Eye (tissue), 1 donor: ENCODE measurements around the gene PRAMEF8.
"Not testable (repeated sequence)": the region's sequence is repeated elsewhere in the genome, so short reads cannot be mapped to it uniquely, and the experiment has no call there.

ENCODE experiments used
- DNase-seq: peaks from one replicate; pipeline ENCODE4 v3.0.0-alpha.2; 2015

PRAMEF8 gene

DNA sequence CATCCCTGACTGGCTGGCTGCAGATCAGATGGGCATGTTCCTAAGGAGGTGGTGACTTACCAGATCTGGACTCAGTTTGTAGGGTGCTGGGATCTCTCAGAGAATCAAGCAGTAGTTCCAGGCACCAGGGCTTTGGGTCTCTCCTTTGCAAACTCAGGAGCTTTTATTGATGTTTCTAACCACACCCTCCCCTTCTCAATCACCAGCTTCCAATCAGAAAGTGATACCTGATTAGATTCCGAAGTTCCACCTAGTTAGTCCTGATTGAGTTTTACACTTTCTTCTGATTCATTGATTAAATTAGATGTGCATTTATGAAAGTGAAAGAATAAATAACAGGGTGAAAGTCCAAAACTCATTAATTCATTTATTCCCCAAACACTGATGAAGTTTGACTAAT, at the start of gene PRAMEF8:
Gene PRAMEF8, minus strand, starts transcription at position 101 of the 400 bp plus-strand sequence. CDS start 1,046 bp downstream, outside the sequence.
- DNase-seq = not testable (repeated sequence)

DNA sequence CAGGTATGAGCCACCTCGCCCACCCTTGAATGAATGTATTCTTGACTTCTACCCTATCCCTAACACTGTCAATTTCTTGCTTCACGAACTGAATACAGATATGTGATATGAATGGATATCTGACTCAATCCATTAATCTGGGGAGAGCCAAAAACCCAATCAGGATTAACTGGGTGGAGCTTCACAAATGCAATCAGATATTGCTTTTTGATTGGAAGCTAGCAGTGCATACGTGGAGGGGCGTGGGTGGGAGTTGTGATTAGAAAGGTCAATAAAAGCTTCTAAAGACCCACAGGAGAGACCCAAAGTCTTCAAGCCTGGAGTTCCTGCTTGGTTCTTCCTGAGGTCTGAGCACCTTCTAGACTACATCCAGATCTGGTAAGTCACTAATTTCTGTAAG, 30.3 kb upstream of the PRAMEF8 start, which contains the start of gene PRAMEF15:
Gene PRAMEF15, plus strand, starts transcription at position 301 of the 400 bp plus-strand sequence. CDS start 2,827 bp downstream, outside the sequence.
- not testable (repeated sequence) for DNase-seq

DNA sequence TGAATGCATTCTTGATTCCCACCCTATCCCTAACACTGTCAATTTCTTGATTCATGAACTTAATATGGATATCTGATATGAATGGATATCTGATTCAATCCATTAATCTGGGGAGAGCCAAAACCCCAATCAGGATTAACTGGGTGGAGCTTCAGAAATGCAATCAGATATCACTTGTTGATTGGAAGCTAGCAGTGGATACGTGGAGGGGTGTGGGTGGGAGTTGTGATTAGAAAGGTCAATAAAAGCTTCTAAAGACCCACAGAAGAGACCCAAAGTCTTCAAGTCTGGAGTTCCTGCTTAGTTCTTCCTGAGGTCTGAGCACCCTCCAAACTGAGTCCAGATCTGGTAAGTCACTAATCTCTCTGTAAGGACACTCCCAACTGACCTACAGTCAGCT, 18.3 kb upstream of the PRAMEF8 start, which contains the start of gene PRAMEF33:
Gene PRAMEF33, plus strand, starts transcription at position 301 of the 400 bp plus-strand sequence. CDS start 2,416 bp downstream, outside the sequence.
- DNase-seq = not testable (repeated sequence)

DNA sequence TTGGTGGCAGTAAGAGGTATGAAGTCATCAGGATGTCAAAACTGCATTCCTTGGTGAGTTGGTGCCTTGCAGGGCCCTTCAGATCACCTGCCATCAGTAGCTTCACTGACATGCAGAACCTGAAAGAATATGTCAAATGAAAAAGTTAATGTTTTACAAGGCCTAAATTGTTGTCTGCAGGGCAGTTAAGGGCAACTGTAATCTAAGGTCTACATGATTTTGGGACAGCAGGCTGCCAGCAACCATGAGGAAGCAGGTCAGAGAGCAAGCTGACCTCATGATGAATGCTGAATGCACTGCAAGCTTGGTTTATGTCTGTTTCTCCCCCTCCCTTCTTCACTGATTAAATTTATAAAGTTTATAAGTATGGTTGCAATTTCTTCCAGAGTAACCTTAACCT, 17.3 kb upstream of the PRAMEF8 start:
- DNase-seq = not testable (repeated sequence)

DNA sequence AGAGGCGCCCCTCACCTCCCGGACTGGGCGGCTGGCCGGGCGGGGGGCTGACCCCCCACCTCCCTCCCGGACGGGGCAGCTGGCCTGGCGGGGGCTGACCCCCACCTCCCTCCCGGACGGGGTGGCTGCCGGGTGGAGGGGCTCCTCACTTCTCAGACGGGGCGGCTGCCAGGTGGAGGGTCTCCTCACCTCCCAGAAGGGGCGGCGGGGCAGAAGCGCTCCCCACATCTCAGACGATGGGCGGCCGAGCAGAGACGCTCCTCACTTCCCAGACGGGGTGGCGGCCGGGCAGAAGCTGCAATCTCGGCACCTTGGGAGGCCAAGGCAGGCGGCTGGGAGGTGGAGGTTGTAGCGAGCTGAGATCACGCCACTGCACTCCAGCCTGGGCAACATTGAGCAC, 13.8 kb upstream of the PRAMEF8 start:
- DNase-seq = not testable (repeated sequence)

DNA sequence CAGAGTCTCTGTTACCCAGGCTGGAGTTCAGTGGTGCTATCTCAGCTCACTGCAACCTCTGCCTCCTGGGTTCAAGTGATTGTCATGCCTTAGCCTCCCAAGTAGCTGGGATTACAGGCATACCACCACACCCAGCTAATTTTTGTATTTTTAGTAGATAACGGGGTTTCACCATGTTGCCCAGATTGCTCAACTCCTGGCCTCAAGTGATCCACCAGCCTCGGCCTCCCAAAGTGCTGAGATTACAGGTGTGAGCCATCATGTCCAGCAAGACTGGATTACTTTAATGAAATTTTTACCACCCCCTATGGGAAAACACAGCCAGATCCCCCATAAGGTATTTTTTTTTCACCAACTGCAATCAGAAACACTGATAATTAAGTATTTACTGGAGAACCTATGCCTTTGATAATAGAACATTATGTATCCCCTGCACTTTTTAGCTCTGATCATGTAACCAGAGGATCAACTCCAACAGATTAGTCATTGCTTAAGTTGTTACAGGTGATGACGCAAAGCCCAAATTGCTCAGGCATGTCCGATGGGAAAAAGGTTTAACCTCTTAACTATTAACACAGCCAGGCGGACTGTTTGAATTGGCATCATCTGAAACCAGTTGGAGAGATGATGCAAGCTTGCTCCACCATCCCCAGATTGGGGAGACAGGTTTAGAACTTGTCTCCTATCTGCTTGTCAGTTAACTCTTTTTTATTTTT, 12.4 kb upstream of the PRAMEF8 start:
- not testable (repeated sequence) for DNase-seq

DNA sequence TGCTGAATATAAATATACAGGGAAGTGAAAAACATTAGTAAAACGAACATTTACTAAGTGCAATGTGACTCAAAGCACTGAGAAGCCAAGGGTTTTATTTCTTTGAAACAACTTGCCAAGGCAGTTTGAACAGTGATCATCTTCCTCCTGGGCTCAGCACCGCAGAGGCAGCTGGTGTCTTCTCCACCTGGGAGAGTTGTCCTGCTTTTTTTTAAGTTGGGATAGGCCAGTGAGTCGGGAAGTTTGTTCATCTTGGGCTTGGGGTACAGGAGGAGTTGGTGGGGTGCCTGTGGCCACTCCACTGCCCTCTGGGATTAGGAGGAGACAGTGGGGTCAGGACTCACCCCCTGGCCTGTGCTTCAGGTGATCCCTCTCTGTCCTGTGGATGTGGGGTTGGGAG, 4.1 kb upstream of the PRAMEF8 start:
- not testable (repeated sequence) for DNase-seq

DNA sequence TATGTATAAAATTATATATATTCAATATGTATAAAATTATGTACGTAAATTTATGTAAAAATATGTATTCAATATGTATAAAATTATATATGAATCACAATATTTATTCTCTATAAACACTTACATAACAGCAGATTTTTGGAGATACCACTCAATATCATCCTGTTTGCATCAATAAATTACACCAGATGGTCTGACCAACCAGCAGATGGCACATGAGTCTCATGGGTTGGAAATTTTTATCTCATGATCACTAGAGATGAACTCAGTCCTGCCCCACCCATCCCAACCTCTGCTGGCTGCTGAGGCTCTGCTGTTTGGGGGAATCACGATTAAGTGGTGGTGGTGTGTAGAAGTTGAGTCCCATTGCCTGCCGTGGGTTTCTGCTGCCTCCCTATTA, 5.3 kb downstream of the PRAMEF8 start:
- not testable (repeated sequence) for DNase-seq

DNA sequence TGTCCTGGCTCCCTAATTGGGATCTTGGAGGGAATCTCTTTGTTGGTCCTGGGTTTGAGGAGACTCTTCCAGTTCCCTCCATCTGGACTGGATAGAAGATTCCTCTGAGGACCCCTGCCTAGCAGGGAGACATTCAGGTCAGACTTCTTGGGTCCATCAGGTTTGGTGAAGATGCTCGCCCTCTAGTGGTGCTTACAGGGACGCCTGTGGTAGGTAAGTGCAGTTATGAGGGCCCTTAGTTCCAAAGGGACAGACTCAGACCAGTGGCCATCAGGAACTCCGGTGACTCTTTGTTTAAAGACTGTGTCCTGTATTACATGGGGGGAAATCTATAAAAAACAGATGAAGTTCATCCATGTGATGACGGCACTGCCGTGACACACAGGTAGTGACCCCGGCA, 7.9 kb downstream of the PRAMEF8 start:
- DNase-seq = not testable (repeated sequence)

DNA sequence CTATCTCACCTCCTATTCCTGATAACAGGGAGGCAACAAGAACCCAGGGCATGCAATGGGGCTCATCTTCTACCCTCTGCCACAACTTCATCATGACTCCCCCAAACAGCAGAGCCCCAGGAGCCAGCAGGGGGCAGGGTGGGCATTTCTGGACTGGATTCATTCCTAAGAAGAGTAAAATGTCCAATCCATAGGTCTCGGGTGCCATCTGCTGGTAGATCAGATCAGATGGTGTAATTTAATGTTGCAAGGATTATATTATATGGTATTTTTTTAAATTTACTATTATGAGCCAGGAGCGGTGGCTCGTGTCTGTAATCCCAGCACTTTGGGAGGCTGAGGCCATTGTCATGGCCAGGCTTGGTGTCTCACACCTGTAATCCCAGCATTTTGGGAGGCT, 19.8 kb downstream of the PRAMEF8 start:
- DNase-seq = not testable (repeated sequence)

DNA sequence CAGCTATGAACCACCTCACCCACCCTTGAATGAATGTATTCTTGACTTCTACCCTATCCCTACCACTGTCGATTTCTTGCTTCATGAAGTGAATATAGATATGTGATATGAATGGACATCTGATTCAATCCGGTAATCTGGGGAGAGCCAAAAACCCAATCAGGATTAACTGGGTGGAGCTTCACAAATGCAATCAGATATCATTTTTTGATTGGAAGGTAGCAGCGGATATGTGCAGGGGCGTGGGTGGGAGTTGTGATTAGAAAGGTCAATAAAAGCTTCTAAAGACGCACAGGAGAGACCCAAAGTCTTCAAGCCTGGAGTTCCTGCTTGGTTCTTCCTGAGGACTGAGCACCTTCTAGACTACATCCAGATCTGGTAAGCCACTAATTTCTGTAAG, 31.0 kb downstream of the PRAMEF8 start, which contains the start of gene PRAMEF5:
Gene PRAMEF5, plus strand, starts transcription at position 301 of the 400 bp plus-strand sequence. CDS start 5,071 bp downstream, outside the sequence.
- DNase-seq = not testable (repeated sequence)

DNA sequence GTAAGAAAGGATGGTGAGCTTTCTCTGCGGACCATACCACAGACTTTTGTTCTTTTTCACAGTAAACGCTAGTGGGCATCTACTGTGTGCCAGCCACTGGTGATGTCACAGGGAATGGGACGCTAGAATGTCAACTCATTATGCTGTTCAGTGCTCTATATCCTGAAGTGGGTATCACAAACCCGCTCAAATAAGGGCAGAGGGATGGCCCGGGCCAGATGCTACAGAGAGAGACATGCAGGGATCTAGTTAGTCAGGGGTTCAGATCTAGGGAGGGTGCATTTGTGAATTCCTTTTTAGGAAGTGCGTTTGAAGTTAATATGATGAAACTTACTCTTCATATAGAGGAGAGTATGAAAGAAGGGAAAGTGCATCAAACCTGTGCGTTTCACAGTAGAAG, 37.8 kb downstream of the PRAMEF8 start:
- not testable (repeated sequence) for DNase-seq

DNA sequence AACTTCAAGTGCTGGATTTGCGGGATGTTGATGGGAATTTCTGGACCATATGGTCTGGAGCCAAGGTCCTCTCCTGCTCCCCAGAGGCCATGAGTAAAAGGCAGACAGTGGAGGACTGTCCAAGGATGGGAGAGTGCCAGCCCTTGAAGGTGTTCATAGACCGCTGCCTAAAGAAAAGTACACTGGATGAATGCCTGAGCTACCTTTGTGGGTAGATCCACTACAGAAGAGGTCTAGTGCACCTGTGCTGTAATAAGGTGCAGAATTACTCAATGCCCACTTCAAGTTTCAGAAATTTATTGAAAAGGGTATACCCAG, 38.4 kb downstream of the PRAMEF8 start:
- not testable (repeated sequence) for DNase-seq

DNA sequence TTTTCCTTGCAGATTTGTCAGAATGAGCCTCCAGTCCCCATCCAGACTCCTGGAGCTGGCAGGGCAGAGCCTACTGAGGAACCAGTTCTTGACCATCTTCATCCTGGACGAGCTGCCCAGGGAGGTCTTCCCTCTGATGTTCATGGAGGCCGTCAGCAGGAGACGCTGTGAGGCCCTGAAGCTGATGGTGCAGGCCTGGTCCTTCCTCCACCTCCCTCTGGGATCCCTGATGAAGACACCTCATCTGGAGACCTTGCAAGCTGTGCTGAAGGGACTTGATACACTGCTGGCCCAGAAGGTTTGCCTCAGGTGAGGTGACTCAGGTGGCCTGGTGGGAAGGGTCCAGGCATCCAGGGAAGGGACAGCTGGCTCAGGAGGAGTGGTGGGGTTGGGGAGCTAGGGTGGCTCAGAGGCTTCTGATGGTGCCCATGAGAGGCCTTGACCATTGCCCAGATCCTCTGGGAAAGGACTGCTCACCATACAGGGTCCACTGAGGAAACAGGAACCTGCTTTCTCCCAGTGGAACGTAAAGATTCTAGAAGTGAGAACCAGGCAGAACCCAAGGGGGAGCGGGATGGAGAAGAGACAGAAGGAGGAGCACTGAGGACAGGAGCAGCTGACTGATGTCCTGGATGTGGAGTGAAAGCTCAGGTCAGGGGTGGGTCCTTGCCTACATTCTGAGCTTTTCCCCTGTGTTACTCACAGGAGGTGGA, 38.9 kb downstream of the PRAMEF8 start:
- DNase-seq = not testable (repeated sequence)

DNA sequence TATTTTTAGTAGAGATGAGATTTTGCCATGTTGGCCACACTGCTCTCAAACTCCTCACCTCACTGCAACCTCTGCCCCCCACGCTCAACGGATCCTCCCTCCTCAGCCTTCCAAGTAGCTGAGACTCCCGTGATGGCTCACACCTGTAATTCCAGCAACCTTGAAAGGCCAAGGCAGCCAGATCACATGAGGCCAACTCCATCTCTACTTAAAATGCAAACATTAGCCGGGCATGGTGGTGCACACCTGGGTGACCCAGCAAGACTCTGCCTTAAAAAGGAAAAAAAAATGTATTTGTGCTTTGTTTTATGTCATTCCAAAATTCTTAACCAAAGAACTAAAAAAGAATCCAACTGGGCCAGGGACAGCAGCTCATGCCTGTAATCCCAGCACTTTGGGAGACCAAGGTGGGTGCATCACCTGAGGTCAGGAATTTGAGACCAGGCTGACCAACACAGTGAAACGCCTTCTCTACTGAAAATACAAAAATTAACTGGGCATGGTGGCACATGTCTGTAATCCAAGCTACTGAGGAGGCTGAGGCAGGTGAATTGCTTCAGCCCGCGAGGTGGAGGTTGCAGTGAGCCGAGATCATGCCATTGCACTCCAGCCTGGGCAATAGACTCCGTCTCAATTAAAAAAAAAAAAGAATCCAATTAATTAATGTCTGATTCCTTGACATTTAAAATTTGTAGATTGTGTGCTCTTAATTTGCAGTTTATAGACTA, 41.2 kb downstream of the PRAMEF8 start:
- DNase-seq = not testable (repeated sequence)

DNA sequence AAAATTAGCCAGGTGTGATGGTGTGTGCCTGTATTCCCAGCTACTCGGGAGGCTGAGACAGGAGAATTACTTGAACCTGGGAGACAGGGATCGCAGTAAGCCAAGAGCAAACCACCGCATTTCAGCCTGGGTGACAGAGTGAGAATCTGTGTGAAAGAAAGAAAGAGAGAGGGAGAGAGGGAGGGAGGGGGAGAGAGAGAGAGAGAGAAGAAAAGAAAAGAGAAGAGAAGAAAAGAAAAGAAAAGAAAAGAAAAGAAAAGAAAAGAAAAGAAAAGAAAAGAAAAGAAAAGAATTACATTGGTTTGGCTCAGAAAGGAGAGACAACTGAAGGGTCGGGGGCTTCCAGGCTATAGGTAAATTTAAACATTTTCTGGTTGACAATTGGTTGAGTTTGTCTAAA, 45.3 kb downstream of the PRAMEF8 start:
- not testable (repeated sequence) for DNase-seq

DNA sequence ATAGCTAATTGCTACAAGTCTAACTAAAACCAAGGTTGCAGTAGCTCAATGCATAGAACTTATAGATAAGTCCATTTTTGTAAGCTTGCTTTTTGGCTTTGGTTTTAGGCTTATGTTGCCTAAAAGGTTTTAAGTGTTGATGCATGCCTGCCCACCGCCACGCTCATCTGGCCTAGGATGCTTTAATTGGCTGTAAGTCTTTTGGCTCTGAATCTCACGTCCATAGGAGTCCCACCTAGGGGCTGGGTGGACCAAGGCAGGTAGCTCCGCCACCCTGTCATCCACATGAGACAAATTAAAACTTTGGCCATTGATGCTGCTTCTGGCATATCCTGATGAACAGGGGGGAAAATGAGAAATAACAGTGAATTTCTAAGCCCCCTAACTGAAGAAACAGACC, 47.4 kb downstream of the PRAMEF8 start:
- not testable (repeated sequence) for DNase-seq

DNA sequence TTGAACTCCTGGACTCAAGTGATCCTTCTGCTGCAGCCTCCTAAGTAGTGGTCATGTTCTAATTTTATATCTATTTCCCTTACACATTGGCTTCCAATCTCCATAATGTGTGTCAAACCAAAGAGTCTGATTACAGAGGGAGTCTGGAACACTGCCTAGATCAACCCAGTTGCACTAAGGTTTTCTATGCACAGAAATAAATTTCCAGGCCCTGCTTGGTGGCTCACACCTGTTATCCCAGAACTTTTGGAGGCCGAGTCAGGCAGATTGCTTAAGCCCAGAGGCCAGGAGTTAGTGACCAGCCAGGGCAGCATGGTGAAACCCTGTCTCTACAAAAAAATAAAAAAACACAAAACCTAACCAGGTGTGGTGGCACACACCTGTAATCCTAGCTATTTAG, 50.9 kb downstream of the PRAMEF8 start:
- DNase-seq = not testable (repeated sequence)

DNA sequence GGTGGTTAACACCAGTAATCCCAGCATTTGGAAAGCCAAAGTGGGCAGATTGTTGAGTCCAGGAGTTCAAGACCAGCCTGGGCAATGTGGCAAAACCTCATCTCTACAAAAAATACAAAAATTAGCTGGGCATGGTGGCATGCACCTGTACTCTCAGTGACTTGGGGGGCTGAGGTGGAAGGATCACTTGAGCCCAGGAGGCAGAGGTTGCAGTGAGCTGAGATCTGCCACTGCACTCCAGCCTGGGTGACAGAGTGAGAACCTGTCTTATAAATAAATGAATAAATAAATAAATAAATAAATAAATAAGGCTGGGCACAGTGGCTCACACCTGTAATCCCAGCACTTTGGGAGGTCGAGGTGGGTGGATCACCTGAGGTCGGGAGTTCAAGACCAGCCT, 52.9 kb downstream of the PRAMEF8 start:
- DNase-seq = not testable (repeated sequence)
